Heart left ventricle (tissue), 16 donors: ENCODE results near the gene ZNF346. TPM values are rescaled to one million over a fixed set of nuclear protein-coding genes. Genes with fewer than 3 reads are reported as not detected.
"Not testable (repeated sequence)": the region's sequence is repeated elsewhere in the genome, so short reads cannot be mapped to it uniquely, and the experiment has no call there.

Experiments
- ATAC-seq, 4 donors: fragments of 200-7000 bp; cut with Tn5 transposase; one replicate each; pipeline ENCODE4 v1.9.1; 2020 to 2022; ENCODE audit warnings: moderate library complexity in 4 of 4, mild to moderate bottlenecking in 3 of 4, moderate number of reproducible peaks in 1 of 4
- DNase-seq, 5 donors: peaks; one replicate each; pipeline ENCODE4 v3.0.0-alpha.2; 2020
- H3K27ac ChIP-seq, 12 donors: fragments of 200-600 bp; sonication (generic) in 4 of 12; one replicate each; pipeline versions ENCODE4 v1.5.0 to v1.8.0; 2016 to 2022; ENCODE audit warnings: mild to moderate bottlenecking in 2 of 12
- H3K27me3 ChIP-seq, 9 donors: fragments of 200-600 bp; sonication (generic) in 2 of 9; one replicate each; pipeline versions ENCODE4 v1.5.1 to v1.8.0; 2016 to 2022; ENCODE audit warnings: mild to moderate bottlenecking in 3 of 9
- H3K36me3 ChIP-seq, 9 donors: fragments of 200-600 bp; sonication (generic) in 2 of 9; one replicate each; pipeline versions ENCODE4 v1.5.0 to v1.8.0; 2018 to 2022; ENCODE audit warnings: mild to moderate bottlenecking in 2 of 9
- H3K4me1 ChIP-seq, 12 donors: fragments of 200-600 bp; sonication (generic) in 4 of 12; one replicate each; pipeline versions ENCODE4 v1.5.0 to v1.8.0; 2016 to 2022; ENCODE audit warnings: mild to moderate bottlenecking in 3 of 12
- H3K4me3 ChIP-seq, 12 donors: fragments of 200-600 bp; sonication (generic) in 4 of 12; one replicate each; pipeline versions ENCODE4 v1.5.0 to v1.8.0; 2017 to 2022; ENCODE audit warnings: mild to moderate bottlenecking in 9 of 12, moderate library complexity in 4 of 12
- H3K9me3 ChIP-seq, 12 donors: fragments of 200-600 bp; sonication (generic) in 4 of 12; one replicate each; pipeline versions ENCODE4 v1.5.0 to v1.8.0; 2016 to 2022; ENCODE audit warnings: mild to moderate bottlenecking in 1 of 12
- POLR2A ChIP-seq, 2 donors: fragments of 450-650 bp; IDR thresholded peaks; one replicate each; pipeline ENCODE4 v1.6.1; 2017; ENCODE audit warnings: antibody characterized with exemption in 2 of 2, mild to moderate bottlenecking in 2 of 2, moderate library complexity in 2 of 2
- WGBS, 4 donors: extraction: QIAGEN DNeasy Blood & Tissue Kit in 2 of 4; methylation state at CpG; one replicate each; pipeline versions ENCODE4 v1.1.5 to v1.1.7; 2013 to 2018; 5-methylcytosine and 5-hydroxymethylcytosine counted together
- intact Hi-C, 10 donors: fragments of 100-400 bp; cut with DNase I; formaldehyde crosslinking; loops; one replicate each; pipeline versions ENCODE4 v1.11.1 to v1.14.2; 2022
- polyA plus RNA-seq, 2 donors: library from polyadenylated mRNA; stranded (reverse); fragments of 200-250 nt; gene quantifications; one replicate each; pipeline ENCODE4 v1.2.3, GENCODE V29; 2013
- total RNA-seq, 9 donors: library from RNA; depleted of rRNA in 2 of 9; stranded (reverse); fragments of >200 nt in 2 of 9; fragmentation: NEBNext Ultra II Directional in 3 of 9; extraction: Animal tissue kit (Norgen Biotek cat#: 25700) in 3 of 9; gene quantifications; one replicate each; pipeline versions ENCODE4 v1.1.0 to v1.2.4, GENCODE V29; 2016 to 2023
- TF ChIP-seq, protein P1 (sequence below), 12 donors: fragments of 200-600 bp; sonication (generic) in 4 of 12; IDR thresholded peaks; one replicate each; pipeline versions ENCODE4 v1.5.0 to v1.8.0; 2018 to 2022; ENCODE audit warnings: antibody characterized with exemption in 12 of 12, mild to moderate bottlenecking in 5 of 12
- donor health status: ischemic (EF 13 %, LVEDD 7.1; RV severe dilation, severe dysfunction).
- donor health status: healthy with polysubstance abuse.
- donor health status: DM: no; HTN: yes; CAD: no.
- donor health status: DM: no; HTN: no; CAD: no.
- donor health status: ischemic (EF 25% LVEDD 6.9; RV normal size, moderate dysfunction).
- donor health status: ischemic (EF 25% LVEDD 5.7; RV mildly dilated, moderate dysfunction).
- donor health status: healthy.
- donor health status: DM: yes; HTN: yes; CAD: no.
- donor health status: ischemic (EF 35%, LVEDD 5.7; RV mildly dilated, moderate dysfunction).
- donor health status: nonischemic (EF 11% LVEDD 7.7; RV severe dilation, severe dysfunction).
- donor health status: DM: yes; HTN: yes; CAD: no.
- donor health status: PGD.
- donor health status: ischemic (EF 29% LVEDD 5.4; RV normal size, mild dysfunction).
- donor health status: nonischemic (EF 23%, LVEDD 6.1; RV moderate dilation, normal function).

ZNF346 gene
- total and polyA plus RNA-seq, 11 donors, result 4.4 to 11.9 (median 7.5) TPM

DNA sequence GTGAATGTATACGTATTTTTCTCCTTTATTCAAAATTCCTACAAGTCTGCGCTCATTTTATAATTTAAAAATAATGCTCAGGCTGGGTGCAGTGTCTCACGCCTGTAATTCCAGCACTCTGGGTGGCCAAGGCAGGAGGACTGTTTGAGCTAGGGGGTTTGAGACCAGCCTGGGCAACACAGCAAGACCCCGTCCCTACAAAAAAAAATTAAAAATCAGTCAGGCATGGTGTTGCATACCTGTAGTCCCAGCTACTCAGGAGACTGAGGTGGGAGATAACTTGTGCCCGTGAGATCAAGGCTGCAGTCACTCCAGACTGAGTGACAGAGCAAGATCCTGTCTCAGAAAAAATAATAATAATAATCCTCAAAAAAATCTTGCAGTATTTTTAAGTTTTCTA lies 23.7 kb upstream of the ZNF346 start:
- DNase-seq (no peak), ATAC-seq (no peak)
- H3K36me3 ChIP-seq, result peaks cover 0 to 5% (median 0%) of the 10 kb centered on the region in 9 donors
- intact Hi-C loops, result no loop called here
- H3K4me1 ChIP-seq, result peaks cover 0 to 43% (median 12%) of the 10 kb centered on the region in 12 donors
- no peak overlapping the region for H3K27ac ChIP-seq
- no peak overlapping the region for H3K4me3 ChIP-seq
- 96 to 98% (median 97%) methylated on average over 5 of the region's 5 CpGs for WGBS, 4 donors
- TF ChIP-seq, protein P1, sequence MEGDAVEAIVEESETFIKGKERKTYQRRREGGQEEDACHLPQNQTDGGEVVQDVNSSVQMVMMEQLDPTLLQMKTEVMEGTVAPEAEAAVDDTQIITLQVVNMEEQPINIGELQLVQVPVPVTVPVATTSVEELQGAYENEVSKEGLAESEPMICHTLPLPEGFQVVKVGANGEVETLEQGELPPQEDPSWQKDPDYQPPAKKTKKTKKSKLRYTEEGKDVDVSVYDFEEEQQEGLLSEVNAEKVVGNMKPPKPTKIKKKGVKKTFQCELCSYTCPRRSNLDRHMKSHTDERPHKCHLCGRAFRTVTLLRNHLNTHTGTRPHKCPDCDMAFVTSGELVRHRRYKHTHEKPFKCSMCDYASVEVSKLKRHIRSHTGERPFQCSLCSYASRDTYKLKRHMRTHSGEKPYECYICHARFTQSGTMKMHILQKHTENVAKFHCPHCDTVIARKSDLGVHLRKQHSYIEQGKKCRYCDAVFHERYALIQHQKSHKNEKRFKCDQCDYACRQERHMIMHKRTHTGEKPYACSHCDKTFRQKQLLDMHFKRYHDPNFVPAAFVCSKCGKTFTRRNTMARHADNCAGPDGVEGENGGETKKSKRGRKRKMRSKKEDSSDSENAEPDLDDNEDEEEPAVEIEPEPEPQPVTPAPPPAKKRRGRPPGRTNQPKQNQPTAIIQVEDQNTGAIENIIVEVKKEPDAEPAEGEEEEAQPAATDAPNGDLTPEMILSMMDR (IDR thresholded peaks at IDR 0.05), result no peak
- no peak for TF ChIP-seq POLR2A (IDR thresholded peaks at IDR 0.05)
- no peaks in the 10 kb centered on the region for H3K27me3 ChIP-seq
- peaks cover 0 to 16% (median 3%) of the 10 kb centered on the region in 12 donors for H3K9me3 ChIP-seq

DNA sequence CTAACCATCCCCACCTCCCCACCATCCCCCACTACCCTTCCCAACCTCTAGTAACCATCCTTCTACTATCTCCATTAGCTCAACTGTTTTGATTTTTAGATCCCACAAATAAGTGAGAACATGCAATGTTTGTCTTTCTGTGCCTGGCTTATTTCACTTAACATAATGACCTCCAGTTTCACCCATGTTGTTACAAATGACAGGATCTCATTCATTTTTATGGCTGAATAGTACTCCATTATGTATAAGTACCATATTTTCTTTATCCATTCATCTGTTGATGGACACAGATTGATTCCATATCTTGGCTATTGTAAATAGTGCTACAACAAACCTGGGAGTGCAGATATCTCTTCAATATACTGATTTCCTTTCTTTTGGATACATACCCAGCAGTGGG lies 23.0 kb upstream of the ZNF346 start:
- Histone ChIP-seq H3K9me3 (peaks cover 0 to 13% (median under 1%) of the 10 kb centered on the region in 12 donors), H3K4me1 (peaks cover 0 to 49% (median 17%) of the 10 kb centered on the region in 12 donors)
- intact Hi-C loops, H3K36me3 ChIP-seq, H3K27ac ChIP-seq, DNase-seq, ATAC-seq, H3K27me3 ChIP-seq, H3K4me3 ChIP-seq: not testable (repeated sequence)

DNA sequence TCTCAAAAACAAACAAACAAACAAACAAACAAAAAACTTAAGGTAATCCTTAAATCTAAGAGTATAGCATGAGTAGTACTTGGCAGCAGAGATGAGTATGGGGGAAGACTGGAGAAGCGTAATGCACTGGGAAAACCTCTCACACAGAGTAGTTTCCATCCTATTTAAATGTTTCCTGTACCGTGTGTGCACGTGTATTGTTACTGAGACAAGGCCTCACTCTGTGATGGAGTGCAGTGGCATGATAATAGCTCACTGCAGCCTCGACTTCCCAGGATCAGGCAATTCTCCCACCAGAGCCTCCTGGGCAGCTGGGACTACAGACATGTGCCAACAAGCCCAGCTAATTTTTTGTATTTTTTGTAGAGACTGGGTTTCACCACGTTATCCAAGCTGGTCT lies 18.8 kb upstream of the ZNF346 start:
- Histone ChIP-seq H3K4me3 (no peak overlapping the region), H3K9me3 (peaks cover 0 to 6% (median 0%) of the 10 kb centered on the region in 12 donors), H3K4me1 (peaks cover 0 to 39% (median 20%) of the 10 kb centered on the region in 12 donors), H3K27ac (no peak overlapping the region), H3K36me3 (peaks cover 0 to 5% (median 0%) of the 10 kb centered on the region in 9 donors), H3K27me3 (no peaks in the 10 kb centered on the region)
- ATAC-seq, result no peak
- DNase-seq, result no peak
- TF ChIP-seq, protein P1 (IDR thresholded peaks at IDR 0.05), result no peak
- no peak for TF ChIP-seq POLR2A (IDR thresholded peaks at IDR 0.05)
- WGBS, 4 donors, result 63 to 72% (median 66%) methylated on average over 5 of the region's 5 CpGs
- intact Hi-C loops, result loop anchor here in 1 of 10 donors (10.0 kb wide), 1 partner anchor 469 kb away; the partner anchor contains the start of gene RNF44

DNA sequence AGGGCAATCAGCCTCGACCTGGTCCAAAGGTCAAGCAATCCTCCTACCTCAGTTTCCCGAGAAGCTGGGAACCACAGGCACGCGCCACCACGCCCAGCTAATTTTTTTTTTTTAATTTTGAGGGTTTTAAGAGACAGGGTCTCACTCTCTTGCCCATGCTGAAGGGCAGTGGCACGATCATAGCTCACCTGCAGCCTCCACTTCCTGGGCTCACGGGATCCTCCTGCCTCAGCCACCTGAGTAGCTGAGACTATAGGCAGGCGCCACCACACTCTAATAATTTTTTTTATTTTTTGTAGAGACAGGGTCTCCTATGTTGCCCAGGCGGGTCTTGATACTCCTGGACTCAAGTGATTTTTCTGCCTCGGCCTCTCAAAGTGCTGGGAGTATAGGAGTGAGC lies 17.5 kb upstream of the ZNF346 start:
- Histone ChIP-seq H3K9me3 (peaks cover 0 to 6% (median 0%) of the 10 kb centered on the region in 12 donors), H3K4me3 (peak overlapping the region in 9 of 12 donors; percentile 72 to 98 (median 95)), H3K4me1 (peaks cover 0 to 36% (median 20%) of the 10 kb centered on the region in 12 donors), H3K27me3 (no peaks in the 10 kb centered on the region), H3K36me3 (peaks cover 0 to 5% (median 0%) of the 10 kb centered on the region in 9 donors), H3K27ac (peak overlapping the region in 3 of 12 donors; percentile 98)
- intact Hi-C loops, result loop anchor here in 1 of 10 donors (5.0 to 10.0 kb wide), 2 partner anchors 470 to 558 kb away; partner anchors contain the start of genes FAF2 and RNF44
- 91 to 98% (median 96%) methylated on average over 10 of the region's 10 CpGs for WGBS, 4 donors
- ATAC-seq (no peak), DNase-seq (no peak)
- TF ChIP-seq, protein P1 (IDR thresholded peaks at IDR 0.05), result no peak
- TF ChIP-seq POLR2A (IDR thresholded peaks at IDR 0.05), result no peak
